COLO829 (cell line): ENCODE measurements around the gene NCLN.
"Not testable (repeated sequence)": the region's sequence is repeated elsewhere in the genome, so short reads cannot be mapped to it uniquely, and the experiment has no call there.

Experiments used
- DNase-seq: peaks from one replicate; pipeline ENCODE4 v3.0.0; 2012; ENCODE audit warnings: low spot score

Gene NCLN

DNA sequence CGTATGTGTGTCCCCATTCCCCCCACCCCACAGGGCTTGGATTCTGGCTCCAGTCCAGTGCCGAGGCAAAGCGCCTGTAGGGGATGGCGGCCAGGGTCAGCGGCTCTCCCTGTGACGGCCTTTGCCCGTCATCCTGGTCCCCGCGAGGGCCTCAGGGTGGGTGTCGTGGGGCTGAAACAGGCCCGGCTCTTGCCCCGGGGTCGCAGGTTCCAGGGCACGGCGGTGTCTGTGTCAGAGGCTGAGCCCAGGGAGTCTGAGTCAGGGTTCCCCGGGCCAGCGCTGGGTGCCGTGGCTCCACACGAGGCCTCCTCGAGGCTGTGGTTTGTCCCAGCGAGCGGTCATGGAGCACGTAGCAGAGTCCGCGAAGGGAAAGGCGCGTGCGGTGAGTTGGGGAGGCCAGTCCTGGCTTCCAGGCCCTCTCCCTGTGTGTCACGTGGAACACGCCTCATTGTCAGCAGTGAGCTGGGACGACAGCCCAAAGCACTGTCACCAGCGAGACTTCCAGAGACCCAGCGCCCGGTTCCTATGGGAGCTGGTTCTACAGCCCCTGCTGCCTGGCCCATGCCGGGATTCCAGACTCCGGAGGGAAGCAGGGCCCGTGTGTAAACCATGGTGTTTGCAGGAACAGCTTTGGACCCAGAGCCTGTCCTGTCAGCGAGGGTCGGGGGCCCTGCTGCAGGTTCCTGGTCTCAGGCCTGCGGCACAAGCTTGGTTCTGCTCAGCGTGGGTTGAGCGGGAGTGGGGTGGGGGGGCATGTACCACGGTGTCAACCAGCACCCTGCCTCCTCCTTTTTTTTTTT, 13.4 kb downstream of the NCLN start:
- no peak for DNase-seq

DNA sequence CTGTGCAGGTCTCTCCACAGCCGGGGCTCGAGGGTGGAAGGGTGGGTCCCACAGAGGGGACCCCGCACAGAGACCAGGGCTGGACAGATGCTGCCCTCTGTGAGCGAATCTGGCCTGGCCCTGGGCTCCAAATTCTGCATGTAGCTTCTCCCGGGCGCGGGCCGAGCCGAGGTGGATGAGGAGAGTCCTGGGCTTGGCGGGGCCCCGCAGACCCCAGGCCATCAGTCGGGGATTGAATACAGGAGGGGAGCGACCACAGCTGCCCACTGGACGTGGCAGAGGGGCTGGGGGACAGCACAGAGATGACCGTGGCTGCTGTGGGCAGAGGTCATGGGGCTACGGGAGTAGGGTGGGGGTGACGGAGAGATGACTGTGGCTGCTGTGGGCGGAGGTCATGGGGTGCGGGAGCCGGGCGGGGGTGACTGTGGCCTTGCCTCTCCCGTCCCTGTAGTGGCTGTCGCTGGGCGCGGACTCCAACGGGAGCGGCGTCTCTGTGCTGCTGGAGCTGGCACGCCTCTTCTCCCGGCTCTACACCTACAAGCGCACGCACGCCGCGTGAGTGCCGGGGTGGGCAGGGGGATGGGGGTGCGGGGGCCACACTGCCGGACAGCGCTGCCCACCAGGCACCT, 15.5 kb downstream of the NCLN start:
- no peak for DNase-seq

DNA sequence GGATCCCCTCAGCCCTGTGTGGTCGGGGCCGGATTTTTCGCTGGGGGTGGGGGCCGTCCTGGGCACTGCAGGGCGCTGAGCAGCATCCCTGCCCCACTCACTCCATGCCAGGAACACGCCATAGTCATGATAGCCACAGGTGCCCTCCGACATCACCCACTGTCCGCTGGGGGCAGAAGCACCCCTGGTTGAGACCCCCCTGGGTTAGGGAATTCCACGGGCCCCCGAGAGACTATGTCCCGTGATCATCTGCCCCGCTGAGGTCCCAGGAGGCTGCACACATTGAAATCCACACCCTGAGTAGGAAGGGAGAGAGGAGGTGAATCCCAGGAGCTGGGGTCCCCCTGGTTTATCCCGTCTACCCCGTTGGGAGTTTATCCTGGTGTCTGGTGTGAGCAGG, 16.2 kb downstream of the NCLN start:
- DNase-seq, result no peak

DNA sequence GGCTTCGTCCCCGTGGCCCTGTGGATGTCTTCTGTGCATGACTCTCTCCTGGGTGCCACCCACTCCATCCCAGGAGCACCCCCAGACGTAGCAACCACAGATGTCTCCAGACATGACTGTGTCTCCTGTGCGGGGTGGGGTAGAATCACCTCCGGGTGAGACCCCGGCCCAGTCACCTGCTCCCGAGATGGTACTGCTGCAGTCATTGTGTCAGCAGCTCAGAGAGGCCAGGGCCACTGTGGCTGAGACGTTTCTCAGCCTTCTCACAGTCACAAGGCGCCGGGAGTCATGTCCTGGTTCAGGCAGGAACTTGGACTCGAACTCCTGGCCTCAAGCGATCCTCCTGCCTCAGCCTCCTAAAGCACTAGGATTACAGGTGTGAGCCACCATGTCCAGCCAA, 16.6 kb downstream of the NCLN start:
- DNase-seq, result no peak

DNA sequence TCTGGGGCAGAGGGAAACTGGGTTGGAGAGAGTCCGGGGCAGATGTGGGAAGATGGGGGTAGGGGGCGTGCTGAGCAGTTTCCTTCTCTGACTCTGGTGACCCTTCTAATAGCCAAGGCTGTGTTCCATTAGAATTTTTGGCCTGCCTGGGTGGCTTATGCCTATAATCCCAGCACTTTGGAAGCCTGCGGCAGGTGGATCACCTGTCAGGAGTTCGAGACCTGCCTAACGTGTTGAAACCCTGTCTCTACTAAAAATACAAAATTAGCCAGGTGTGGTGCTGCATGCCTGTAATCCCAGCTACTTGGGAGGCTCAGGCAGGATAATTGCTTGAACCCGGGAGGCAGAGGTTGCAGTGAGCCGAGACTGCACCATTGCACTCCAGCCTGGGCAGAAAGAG, 17.2 kb downstream of the NCLN start:
- DNase-seq, result not testable (repeated sequence)

DNA sequence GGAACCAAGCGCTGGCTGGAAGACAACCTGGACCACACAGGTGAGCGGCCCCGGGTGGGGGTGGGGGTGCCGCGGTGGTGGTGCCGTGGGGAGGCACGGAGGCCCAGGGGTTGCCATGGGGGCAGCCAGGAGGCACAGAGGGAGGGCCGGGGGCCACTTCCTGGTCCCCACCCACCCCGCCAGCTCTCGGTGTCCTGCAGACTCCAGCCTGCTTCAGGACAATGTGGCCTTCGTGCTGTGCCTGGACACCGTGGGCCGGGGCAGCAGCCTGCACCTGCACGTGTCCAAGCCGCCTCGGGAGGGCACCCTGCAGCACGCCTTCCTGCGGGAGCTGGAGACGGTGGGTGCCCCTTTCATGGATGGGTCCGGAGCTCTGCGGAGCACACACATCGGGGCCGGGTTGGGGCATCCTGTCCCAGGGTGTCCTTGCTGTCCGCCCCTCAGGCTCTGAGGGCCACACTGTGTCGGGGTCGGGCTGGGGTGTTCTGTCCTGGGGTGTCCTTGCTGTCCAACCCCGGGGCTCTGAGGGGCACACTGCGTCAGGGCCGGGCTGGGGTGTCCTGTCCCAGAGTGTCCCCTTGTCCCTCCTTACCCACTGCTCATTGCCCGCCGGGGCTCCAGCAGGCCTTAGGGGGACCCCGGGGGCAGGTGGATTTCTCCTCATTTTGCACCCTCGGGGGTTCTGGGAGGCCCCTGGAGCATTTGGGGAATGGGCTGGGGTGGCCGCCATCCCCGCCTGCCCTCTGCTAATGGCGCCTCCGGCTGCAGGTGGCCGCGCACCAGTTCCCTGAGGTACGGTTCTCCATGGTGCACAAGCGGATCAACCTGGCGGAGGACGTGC, 18.3 kb downstream of the NCLN start:
- DNase-seq, result no peak

DNA sequence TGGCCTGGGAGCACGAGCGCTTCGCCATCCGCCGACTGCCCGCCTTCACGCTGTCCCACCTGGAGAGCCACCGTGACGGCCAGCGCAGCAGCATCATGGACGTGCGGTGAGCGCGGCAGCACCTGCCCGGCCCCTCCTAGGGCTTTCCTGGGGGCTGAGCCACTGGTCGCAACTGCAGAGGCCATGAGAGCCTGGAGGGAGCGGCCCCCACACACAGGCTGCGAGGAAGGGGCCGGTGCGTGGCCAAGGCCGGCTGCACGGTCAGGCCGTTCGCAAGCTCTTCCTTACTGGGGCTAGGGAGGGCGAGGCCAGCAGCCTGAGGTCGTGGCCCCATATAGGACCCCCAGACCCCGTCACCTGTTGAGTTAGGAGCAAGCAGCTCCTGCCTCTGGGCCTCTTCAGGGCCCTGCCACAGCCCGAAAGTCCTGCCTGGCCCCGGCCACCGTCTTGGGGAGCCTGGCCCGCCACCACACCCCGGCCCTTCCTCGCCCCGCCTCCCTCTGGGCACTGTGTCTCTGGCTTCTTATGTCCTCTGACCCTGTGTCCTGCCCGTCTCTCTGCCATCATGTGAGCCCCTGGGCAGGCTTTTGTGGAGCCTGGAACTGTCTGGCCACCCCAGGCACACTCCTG, 19.0 kb downstream of the NCLN start:
- no peak for DNase-seq

DNA sequence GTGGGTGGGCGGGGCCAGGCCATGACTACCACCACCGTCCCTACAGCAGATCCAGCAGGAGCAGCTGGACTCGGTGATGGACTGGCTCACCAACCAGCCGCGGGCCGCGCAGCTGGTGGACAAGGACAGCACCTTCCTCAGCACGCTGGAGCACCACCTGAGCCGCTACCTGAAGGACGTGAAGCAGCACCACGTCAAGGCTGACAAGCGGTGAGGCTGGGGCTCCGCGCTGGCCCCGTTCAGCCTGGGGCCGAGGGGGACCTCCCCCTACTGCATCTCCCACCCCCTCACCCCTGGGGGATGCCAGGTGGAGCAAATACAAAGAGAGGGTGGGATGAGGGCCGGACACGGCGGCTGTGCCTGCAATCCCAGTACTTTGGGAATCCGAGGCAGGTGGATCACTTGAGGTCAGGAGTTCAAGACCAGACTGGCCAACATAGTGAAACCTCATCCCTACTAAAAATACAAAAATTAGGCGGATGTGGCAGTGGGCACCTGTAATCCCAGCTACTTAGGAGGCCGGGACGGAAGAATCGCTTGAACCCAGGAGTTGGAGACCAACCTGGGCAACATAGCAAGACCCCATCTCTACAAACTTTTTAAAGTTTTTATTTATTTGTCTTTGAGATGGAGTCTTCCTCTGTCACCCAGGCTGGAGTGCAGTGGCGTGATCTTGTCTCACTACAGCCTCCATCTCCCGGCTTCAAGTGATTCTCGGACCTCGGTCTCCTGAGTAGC, 20.7 kb downstream of the NCLN start:
- DNase-seq, result no peak

DNA sequence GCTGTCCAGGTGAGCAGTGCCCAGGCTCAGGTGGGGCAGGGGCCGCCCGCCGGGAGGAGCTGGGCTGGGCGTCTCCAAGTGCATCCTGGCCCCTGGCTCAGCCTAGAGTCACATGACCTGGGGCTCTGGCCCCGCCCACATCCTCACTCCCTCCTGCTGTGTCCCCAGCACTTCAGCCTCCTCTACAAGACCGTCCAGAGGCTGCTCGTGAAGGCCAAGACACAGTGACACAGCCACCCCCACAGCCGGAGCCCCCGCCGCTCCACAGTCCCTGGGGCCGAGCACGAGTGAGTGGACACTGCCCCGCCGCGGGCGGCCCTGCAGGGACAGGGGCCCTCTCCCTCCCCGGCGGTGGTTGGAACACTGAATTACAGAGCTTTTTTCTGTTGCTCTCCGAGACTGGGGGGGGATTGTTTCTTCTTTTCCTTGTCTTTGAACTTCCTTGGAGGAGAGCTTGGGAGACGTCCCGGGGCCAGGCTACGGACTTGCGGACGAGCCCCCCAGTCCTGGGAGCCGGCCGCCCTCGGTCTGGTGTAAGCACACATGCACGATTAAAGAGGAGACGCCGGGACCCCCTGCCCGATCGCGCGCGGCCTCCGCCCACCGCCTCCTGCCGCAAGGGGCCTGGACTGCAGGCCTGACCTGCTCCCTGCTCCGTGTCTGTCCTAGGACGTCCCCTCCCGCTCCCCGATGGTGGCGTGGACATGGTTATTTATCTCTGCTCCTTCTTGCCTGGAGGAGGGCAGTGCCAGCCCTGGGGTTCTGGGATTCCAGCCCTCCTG, 21.9 kb downstream of the NCLN start:
- DNase-seq, result no peak

DNA sequence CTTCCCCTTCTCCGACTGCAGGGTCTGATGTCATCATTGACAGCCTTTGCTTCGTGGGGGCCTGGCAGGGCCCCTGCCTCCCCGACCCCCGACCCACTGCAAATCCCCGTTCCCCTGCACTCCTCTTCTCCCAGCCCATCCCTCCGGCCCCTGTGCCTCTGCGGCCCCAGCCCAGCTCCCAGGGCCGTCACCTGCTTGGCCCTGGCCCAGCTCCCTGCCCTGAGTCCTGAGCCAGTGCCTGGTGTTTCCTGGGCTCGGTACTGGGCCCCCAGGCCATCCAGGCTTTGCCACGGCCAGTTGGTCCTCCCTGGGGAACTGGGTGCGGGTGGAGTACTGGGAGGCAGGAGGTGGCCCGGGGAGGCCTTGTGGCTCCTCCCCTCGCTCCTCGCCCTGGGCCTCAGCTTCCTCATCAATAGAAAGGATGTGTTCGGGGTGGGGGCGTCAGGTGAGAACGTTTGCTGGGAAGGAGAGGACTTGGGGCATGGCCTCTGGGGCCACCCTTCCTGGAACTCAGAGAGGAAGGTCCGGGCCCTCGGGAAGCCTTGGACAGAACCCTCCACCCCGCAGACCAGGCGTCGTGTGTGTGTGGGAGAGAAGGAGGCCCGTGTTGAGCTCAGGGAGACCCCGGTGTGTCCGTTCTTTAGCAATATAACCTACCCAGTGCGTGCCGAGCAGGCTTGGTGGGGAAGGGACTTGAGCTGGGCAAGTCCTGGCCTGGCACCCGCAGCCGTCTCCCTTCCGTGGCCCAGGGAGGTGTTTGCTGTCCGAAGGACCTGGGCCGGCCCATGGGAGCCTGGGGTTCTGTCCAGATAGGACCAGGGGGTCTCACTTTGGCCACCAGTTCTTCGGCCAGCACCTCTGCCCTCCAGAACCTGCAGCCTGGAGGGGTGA, 22.8 kb downstream of the NCLN start:
- DNase-seq, result no peak

DNA sequence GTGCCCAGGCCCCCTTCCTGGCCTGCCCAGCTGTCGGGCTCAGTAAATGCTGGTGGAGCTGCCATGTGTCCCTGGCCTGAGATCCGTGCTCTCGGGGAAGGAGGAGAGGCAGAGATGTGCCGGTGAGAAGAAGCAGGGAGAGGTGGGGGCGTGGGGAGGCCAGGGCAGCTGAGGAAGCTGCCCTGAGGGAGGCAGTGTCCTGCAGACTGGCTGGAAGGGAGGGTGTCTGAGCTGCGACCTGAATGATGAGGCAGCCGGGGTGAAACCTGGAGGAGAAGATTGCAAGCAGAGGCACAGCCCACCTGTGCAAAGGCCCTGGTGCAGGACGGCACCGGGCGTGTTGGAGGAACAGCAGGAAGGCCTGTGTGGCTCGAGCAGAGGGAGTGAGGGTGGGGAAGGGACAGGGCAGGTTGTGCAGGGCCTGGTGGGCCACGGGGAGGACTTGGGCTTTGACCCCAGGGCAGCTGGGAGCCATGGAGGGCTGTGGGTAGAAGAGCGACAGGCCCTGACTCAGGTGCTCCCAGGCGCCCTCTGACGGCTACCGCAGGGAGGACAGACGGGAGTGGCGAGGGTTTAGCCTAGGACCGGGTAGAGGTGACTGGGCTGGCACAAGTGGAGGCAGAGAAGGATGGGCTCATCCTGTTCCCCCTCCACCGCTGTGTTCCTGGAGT, 24.8 kb downstream of the NCLN start:
- DNase-seq, result peak; percentile 46

DNA sequence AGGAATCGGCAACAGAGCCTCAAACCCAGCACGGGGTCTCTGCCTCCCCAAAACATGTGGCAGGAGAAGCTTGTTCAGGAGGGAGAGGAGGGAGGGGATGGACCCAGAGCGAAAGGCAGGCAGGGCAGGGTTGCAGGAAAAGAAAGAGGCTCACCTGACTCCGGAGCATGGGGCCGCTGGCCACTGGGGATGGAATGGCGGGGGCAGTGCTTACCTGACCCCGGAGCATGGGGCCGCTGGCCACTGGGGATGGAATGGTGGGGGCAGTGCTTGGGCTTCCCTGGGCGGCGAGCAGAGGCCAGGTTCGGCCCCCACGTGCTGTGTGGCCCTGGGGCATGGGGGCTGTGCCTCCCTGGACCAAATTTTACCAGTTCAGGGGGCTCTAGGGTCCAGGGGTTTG, 25.5 kb downstream of the NCLN start:
- no peak for DNase-seq

DNA sequence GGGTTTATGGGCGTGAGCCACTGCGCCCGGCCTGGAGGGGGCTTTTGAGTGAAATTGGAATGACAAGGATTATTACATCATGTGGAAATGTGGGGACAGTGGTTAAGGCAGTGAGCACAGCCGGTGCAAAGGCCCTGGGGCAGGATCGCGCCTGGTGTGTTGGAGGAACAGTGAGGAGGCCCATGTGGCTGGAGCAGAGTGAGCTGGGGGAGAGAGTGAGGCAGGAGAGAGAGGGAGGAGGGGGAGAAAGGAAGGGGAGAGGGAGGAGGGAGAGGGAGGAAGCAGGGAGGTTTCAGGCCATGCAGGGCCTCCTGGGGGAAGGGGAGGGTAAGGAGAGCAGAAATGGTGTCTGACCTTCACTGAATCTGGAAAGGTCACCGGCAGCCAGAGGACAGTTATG, 27.4 kb downstream of the NCLN start:
- DNase-seq, result no peak

DNA sequence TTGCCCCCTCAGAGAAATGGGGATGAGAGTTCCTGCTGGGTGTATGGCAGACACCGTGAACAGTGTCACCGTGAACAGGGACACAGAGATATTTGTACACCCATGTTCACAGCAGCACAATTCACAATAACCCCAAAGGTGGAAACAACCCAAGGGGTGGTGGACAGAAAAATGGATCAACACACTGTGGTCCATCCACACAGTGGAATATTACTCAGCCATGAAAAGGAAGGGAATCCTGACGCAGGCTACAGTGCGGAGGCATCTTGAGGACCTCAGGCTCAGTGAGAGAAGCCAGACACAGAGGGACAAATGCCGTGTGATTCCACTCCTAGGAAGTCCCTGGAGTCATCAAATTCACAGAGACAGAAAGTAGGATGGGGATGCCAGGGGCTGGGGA, 31.1 kb downstream of the NCLN start:
- no peak for DNase-seq

DNA sequence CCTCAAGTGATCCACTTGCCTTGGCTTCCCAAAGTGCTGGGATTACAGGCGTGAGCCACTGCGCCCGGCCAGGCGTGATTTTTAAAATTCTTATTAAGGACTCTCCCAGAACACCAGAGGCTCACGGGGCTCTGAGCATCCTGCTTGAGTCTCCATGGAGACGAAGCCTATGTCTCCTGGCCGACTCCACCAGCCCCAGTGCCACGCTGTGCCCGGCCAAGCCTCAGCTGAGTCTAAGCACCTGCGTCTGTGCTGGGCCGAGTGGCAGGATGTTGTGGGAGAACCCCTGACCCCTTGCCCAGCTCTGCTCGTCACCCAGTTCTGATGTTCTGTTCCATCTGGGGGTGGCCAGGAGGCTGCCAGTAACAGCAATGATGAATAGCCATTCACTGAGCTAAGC, 34.8 kb downstream of the NCLN start:
- DNase-seq, result no peak

DNA sequence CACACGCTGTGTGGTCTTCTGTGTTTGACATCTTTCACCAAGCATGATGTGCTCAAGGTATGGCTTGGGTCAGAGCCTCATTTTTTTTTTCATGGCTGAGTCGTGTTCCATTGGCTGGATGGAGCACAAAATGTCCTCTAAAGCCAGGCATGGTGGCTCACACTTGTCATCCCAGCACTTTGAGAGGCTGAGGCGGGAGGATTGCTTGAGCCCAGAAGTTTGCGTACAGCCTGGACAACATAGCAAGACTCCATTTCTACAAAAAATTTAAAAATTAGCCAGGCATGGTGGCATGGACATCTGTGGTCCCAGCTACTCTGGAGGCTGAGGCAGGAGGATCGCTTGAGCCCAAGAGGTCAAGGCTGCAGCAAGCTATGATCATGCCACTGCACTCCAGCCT, 35.8 kb downstream of the NCLN start:
- DNase-seq, result not testable (repeated sequence)

DNA sequence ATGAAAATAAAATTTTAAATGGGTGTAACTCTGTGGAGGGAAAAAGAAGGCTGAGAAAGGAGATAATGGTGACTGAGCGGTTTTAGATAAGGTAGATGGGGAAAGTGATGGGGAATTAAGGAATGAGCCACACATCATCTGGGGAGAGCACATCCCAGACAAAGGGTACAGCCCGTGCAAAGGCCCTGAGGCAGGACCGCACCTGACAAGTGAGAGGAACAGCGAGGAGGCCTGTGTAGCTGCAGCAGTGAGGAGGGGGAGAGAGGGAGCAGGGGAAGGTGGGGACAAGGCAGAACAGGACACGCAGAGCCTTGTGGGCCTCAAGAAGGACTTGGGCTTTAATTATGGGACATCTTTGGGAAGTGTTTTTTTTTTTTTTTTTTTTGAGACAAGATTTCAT, 37.0 kb downstream of the NCLN start:
- no peak for DNase-seq

DNA sequence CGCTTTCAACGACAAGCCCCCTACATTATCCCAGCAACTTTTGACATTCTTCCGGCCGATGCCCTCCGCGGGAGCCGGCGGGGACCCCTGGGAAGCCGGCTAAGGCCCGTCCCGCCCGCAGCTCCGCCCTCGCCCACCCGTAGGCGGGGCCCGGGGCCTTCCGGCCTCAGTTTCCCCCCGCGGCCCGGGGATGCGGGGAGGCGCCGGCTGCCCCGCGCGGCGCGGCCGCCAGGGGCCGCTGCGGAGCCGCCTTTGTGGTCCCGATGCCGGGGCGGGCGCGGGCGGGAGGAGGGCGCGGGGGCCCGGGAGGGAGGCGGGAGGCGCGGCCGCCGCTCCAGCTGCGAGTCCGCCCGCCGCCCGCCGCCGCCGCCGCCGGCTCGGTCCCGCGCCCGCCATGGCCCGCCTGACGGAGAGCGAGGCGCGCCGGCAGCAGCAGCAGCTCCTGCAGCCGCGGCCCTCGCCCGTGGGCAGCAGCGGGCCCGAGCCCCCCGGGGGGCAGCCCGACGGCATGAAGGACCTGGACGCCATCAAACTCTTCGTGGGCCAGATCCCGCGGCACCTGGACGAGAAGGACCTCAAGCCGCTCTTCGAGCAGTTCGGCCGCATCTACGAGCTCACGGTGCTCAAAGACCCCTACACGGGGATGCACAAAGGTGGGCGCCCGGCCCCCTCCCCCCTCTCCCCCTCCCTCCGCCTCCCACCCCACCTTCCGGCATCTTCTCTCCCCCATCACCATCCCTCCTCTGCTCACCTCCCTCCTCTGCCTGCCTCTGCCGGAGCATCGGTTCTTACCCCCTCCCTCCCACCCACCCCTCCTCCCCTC, 38.8 kb downstream of the NCLN start, which contains the start of gene CELF5:
TSS of gene CELF5 (plus strand) at position 316 of the 823 bp plus-strand sequence. CDS start at position 395, 79 bp downstream.
- DNase-seq, result no peak

DNA sequence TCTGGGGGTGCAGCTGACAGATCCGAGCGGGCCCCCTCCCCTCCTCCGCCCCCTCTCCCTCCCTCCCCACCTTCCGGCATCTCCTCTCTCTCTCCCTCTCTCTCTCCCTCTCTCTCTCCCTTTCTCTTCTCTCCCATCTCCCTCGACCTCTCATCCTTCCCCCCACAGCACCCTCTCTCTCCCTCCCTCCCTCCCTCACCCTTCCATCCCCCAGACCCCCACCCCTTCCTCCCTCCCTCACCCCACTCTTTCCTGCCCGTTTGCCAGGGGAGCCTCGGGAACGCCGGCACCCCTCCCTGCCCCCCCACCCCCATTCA, 39.4 kb downstream of the NCLN start:
- no peak for DNase-seq
